ENCODE data around the gene SLC22A23.

SLC22A23 gene

DNA sequence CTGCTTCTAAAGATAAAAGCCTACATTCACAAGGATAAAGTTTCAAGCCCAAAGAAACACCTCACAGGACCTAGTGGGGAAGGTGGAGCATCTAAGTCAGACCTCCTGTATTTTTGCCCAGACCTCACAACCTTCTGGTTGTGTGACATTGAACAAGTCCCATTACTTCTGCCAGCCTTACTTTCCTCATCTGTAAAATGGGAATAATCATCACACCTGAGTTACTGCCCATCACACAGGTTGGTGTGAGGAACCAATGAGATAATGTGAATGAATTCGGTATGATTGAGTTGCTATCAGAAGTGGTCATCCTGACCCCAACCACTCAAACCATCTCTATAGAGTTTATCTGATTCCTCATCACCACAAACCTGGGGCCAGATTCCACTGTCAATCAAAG lies 11.1 kb upstream of the SLC22A23 start:
- no peak overlapping the region for H3K4me3 ChIP-seq (ENCODE audit: low read length)
- H3K79me2 ChIP-seq (ENCODE audit: control insufficient read depth, low read length), result no peaks in the 10 kb centered on the region
- H3K4me2 ChIP-seq (ENCODE audit: low read length), result no peak overlapping the region
- H3F3A ChIP-seq (ENCODE audit: control insufficient read depth, insufficient read depth), result no peaks in the 10 kb centered on the region
- H4K20me1 ChIP-seq (ENCODE audit: control insufficient read depth, insufficient read depth, low read depth, low read length), result no peaks in the 10 kb centered on the region
- no peak for TF ChIP-seq EZH2phosphoT487 (IDR thresholded peaks at IDR 0.05; ENCODE audit: borderline replicate concordance, low read length)
- TF ChIP-seq CTCF (IDR thresholded peaks at IDR 0.05; ENCODE audit: low read depth, low read length, poor library complexity, severe bottlenecking), result no peak
- H3K4me1 ChIP-seq (ENCODE audit: control insufficient read depth, low read length), result no peaks in the 10 kb centered on the region
- no peaks in the 10 kb centered on the region for H3K36me3 ChIP-seq (ENCODE audit: control insufficient read depth, low read length)
- no peak overlapping the region for H3K27ac ChIP-seq (ENCODE audit: low read depth, low read length)
- no peaks in the 10 kb centered on the region for H3K9me2 ChIP-seq (replicated peaks; ENCODE audit: control insufficient read depth, low read length)
- H3K27me3 ChIP-seq (ENCODE audit: control insufficient read depth, low read length), result peaks cover 5% of the 10 kb centered on the region; the same call in 1 of the 2 replicates
- no peaks in the 10 kb centered on the region for H3K9me3 ChIP-seq (ENCODE audit: control insufficient read depth, insufficient read depth, low read length)

DNA sequence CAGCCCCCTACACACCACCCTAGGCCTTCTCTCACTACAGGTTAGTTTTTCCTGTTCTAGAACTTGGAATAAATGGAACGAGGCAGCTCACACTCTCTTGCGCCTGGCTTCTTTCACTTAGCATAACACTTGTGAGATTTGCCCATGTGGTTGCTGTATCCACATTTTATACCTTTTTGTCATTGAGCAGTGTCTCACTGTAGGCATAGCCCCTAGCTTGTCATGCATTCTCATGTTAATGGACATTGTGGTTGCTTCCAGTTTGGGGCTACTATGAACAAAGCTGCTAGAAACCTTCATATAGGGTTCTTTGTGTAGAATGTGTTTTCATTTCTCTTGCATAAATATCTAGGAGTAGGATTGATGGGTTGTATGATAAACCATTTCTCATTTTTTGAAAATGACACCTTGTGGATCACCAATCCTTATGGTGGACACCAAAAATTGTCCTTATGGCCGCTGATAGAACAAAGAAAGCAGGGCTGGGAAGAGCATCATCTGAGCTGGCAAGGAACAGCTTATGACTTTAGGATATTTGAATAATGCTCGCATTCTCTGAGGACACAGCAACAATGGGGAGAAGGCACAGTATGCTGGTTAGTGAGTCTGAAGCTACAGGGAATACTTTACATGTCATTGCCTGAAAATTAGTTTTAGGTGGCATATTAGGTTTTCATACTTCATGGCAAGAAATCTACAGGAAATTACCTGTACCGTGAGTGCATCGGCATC lies 9.8 kb upstream of the SLC22A23 start:
- no peaks in the 10 kb centered on the region for H3K9me3 ChIP-seq (ENCODE audit: control insufficient read depth, insufficient read depth, low read length)
- H3K9me2 ChIP-seq (replicated peaks; ENCODE audit: control insufficient read depth, low read length), result no peaks in the 10 kb centered on the region
- no peaks in the 10 kb centered on the region for H3F3A ChIP-seq (ENCODE audit: control insufficient read depth, insufficient read depth)
- peaks cover 5% of the 10 kb centered on the region; the same call in 1 of the 2 replicates for H3K27me3 ChIP-seq (ENCODE audit: control insufficient read depth, low read length)
- H3K27ac ChIP-seq (ENCODE audit: low read depth, low read length), result no peak overlapping the region
- no peaks in the 10 kb centered on the region for H3K4me1 ChIP-seq (ENCODE audit: control insufficient read depth, low read length)
- H3K4me3 ChIP-seq (ENCODE audit: low read length), result no peak overlapping the region
- no peak for TF ChIP-seq CTCF (IDR thresholded peaks at IDR 0.05; ENCODE audit: low read depth, low read length, poor library complexity, severe bottlenecking)
- no peak for TF ChIP-seq EZH2phosphoT487 (IDR thresholded peaks at IDR 0.05; ENCODE audit: borderline replicate concordance, low read length)
- no peaks in the 10 kb centered on the region for H3K36me3 ChIP-seq (ENCODE audit: control insufficient read depth, low read length)
- no peaks in the 10 kb centered on the region for H3K79me2 ChIP-seq (ENCODE audit: control insufficient read depth, low read length)
- H4K20me1 ChIP-seq (ENCODE audit: control insufficient read depth, insufficient read depth, low read depth, low read length), result no peaks in the 10 kb centered on the region
- H3K4me2 ChIP-seq (ENCODE audit: low read length), result no peak overlapping the region

DNA sequence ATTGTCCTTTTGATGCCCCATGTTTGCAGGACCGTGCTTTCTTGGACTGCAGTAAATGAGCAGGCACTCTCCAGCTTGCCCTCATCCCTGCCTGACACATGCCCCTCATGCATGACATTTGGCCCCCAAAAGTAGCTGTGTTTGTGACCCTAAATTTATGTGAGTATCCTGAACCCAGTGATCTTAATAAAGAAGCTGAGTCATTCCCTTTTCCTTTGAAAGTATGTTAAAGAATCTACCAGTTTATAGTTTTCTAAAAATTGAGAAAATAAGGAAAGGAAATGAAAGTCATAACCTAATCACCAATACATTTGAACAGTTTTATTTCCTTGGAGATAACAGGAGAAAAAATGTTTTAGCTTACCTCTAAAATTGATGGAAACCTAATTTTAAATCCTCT lies 3.4 kb upstream of the SLC22A23 start:
- no peaks in the 10 kb centered on the region for H3K36me3 ChIP-seq (ENCODE audit: control insufficient read depth, low read length)
- no peak for TF ChIP-seq EZH2phosphoT487 (IDR thresholded peaks at IDR 0.05; ENCODE audit: borderline replicate concordance, low read length)
- TF ChIP-seq CTCF (IDR thresholded peaks at IDR 0.05; ENCODE audit: low read depth, low read length, poor library complexity, severe bottlenecking), result no peak
- no peak overlapping the region for H3K27ac ChIP-seq (ENCODE audit: low read depth, low read length)
- H3K9me3 ChIP-seq (ENCODE audit: control insufficient read depth, insufficient read depth, low read length), result no peaks in the 10 kb centered on the region
- H4K20me1 ChIP-seq (ENCODE audit: control insufficient read depth, insufficient read depth, low read depth, low read length), result peaks cover 4% of the 10 kb centered on the region; the same call in 1 of the 2 replicates
- H3K4me3 ChIP-seq (ENCODE audit: low read length), result no peak overlapping the region
- no peaks in the 10 kb centered on the region for H3F3A ChIP-seq (ENCODE audit: control insufficient read depth, insufficient read depth)
- H3K79me2 ChIP-seq (ENCODE audit: control insufficient read depth, low read length), result no peaks in the 10 kb centered on the region
- peaks cover 9% of the 10 kb centered on the region; the same call in 1 of the 2 replicates for H3K4me1 ChIP-seq (ENCODE audit: control insufficient read depth, low read length)
- no peak overlapping the region for H3K4me2 ChIP-seq (ENCODE audit: low read length)
- H3K9me2 ChIP-seq (replicated peaks; ENCODE audit: control insufficient read depth, low read length), result no peaks in the 10 kb centered on the region
- H3K27me3 ChIP-seq (ENCODE audit: control insufficient read depth, low read length), result peaks cover 49% of the 10 kb centered on the region

All from DOHH2 (cell line).